DOHH2 (cell line): ENCODE results near the gene TMEM154.

Experiments
- H3F3A ChIP-seq: fragments of 200-600 bp; sonication (generic), shearing (Covaris generic); 2 replicates; pipeline ENCODE4 v1.6.0; 2016; ENCODE audit warnings: antibody characterized with exemption, mild to moderate bottlenecking; ENCODE audit not compliant: control insufficient read depth, insufficient read depth
- H3K27ac ChIP-seq: fragments of 200-600 bp; sonication (generic); 2 replicates; pipeline ENCODE4 v1.5.1; 2014; ENCODE audit warnings: low read depth, mild to moderate bottlenecking, low read length, moderate library complexity
- H3K27me3 ChIP-seq: fragments of 200-600 bp; sonication (generic); 2 replicates; pipeline ENCODE4 v1.6.1; 2014; ENCODE audit warnings: mild to moderate bottlenecking, low read length, mixed read lengths; ENCODE audit not compliant: control insufficient read depth
- H3K36me3 ChIP-seq: fragments of 200-600 bp; sonication (generic); 2 replicates; pipeline ENCODE4 v1.6.1; 2014; ENCODE audit warnings: mild to moderate bottlenecking, low read length, moderate library complexity, mixed read lengths; ENCODE audit not compliant: control insufficient read depth
- H3K4me1 ChIP-seq: fragments of 200-600 bp; sonication (generic); 2 replicates; pipeline ENCODE4 v1.6.1; 2014; ENCODE audit warnings: mild to moderate bottlenecking, low read length, mixed read lengths; ENCODE audit not compliant: control insufficient read depth
- H3K4me2 ChIP-seq: fragments of 200-600 bp; sonication (generic); 2 replicates; pipeline ENCODE4 v1.6.0; 2014; ENCODE audit warnings: mild to moderate bottlenecking, low read length, moderate library complexity
- H3K4me3 ChIP-seq: fragments of 200-600 bp; sonication (generic); 2 replicates; pipeline ENCODE4 v1.5.1; 2014; ENCODE audit warnings: mild to moderate bottlenecking, low read length, mixed read lengths
- H3K79me2 ChIP-seq: fragments of 200-600 bp; sonication (generic); 2 replicates; pipeline ENCODE4 v1.6.1; 2014; ENCODE audit warnings: mild to moderate bottlenecking, low read length, mixed read lengths; ENCODE audit not compliant: control insufficient read depth
- H3K9me2 ChIP-seq: fragments of 200-600 bp; sonication (generic); replicated peaks from 2 replicates; pipeline ENCODE4 v1.6.1; 2014; ENCODE audit warnings: mild to moderate bottlenecking, low read length, mixed read lengths; ENCODE audit not compliant: control insufficient read depth
- H3K9me3 ChIP-seq: fragments of 200-600 bp; sonication (generic); 2 replicates; pipeline ENCODE4 v1.6.1; 2014; ENCODE audit warnings: antibody characterized with exemption, low read length, mixed read lengths; ENCODE audit not compliant: control insufficient read depth, insufficient read depth
- H4K20me1 ChIP-seq: fragments of 200-600 bp; sonication (generic); 2 replicates; pipeline ENCODE4 v1.6.0; 2014; ENCODE audit warnings: low read depth, mild to moderate bottlenecking, antibody characterized with exemption, low read length, moderate library complexity; ENCODE audit not compliant: control insufficient read depth, insufficient read depth
- EZH2phosphoT487 ChIP-seq: fragments of 200-600 bp; sonication (generic); IDR thresholded peaks from 2 replicates; pipeline ENCODE4 v1.6.1; 2017; ENCODE audit warnings: borderline replicate concordance, mild to moderate bottlenecking, antibody characterized with exemption, low read length, moderate library complexity, mixed read lengths
- TF ChIP-seq, protein P1 (sequence below): fragments of 200-600 bp; sonication (generic); IDR thresholded peaks from one replicate; pipeline ENCODE4 v1.5.1; 2014; ENCODE audit warnings: antibody characterized with exemption, mild to moderate bottlenecking, low read depth, low read length; ENCODE audit not compliant: poor library complexity, severe bottlenecking

TMEM154 gene

DNA sequence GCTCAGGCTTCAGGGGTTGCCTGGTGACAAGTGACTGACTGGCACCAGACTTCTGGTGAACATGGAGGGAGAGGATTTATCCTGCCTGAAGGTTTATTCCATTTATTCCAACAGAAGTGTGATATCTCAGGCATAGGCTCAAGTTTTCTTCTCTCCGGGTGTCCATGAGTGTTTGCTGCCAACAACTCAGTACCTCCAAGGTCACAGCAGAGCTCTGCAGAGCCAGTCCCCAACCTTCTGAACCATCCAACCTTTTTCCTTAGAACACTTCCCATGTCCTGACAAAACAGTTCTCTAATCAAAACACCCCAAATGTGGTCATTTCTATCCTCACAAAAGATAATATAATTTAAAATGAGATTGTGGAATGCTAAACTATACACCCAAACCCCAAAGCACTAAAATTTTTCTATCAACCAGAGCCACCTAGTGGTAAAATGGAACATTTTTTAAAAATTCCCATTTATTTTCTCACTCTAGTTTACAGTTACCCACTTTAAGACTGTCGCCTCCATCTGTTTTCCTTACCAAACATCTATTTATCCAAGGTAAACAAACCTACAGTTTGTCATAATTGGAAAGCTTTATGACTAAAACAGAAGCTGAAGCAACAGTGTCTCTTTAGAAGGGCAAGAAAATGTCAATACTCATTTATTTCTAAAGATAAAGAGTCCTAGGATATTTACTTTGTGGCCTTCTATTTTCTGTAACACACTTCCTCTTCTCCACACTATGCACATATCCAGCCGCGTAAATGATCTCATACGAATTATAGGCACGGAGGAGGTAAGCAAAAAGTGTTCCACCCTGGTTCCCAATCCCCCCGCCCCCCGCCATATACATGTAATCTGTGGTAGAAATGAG is 39.5 kb downstream of the TMEM154 start:
- Histone ChIP-seq H3F3A (no peaks in the 10 kb centered on the region; the same call in 1 of the 2 replicates), H3K27me3 (no peaks in the 10 kb centered on the region), H3K9me2 (no peaks in the 10 kb centered on the region), H4K20me1 (no peaks in the 10 kb centered on the region), H3K79me2 (no peaks in the 10 kb centered on the region), H3K36me3 (no peaks in the 10 kb centered on the region), H3K4me1 (peaks cover 47% of the 10 kb centered on the region), H3K4me2 (no peak overlapping the region), H3K9me3 (no peaks in the 10 kb centered on the region), H3K27ac (no peak overlapping the region), H3K4me3 (no peak overlapping the region)
- no peak for TF ChIP-seq EZH2phosphoT487
- TF ChIP-seq, protein P1, sequence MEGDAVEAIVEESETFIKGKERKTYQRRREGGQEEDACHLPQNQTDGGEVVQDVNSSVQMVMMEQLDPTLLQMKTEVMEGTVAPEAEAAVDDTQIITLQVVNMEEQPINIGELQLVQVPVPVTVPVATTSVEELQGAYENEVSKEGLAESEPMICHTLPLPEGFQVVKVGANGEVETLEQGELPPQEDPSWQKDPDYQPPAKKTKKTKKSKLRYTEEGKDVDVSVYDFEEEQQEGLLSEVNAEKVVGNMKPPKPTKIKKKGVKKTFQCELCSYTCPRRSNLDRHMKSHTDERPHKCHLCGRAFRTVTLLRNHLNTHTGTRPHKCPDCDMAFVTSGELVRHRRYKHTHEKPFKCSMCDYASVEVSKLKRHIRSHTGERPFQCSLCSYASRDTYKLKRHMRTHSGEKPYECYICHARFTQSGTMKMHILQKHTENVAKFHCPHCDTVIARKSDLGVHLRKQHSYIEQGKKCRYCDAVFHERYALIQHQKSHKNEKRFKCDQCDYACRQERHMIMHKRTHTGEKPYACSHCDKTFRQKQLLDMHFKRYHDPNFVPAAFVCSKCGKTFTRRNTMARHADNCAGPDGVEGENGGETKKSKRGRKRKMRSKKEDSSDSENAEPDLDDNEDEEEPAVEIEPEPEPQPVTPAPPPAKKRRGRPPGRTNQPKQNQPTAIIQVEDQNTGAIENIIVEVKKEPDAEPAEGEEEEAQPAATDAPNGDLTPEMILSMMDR = peak; percentile 64

DNA sequence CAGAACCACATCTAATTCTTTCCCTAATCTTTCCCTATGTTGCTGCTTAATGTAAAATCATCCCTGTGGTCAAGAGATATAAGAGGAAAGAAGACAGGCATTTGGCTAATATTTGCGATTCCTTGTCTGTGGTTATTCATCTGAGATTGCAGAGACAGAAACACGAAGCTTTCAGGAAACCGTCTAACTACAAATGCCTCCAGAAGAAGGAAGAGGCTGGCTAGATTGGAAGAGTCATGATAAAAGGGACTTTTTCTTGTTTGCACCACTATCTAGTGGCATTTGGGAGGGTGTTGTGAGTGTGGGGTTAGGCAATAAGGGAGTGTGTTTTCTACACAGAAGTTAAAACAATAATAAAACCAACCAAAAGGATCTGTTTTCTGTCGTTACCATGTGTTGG is 43.9 kb downstream of the TMEM154 start:
- Histone ChIP-seq H3K4me1 (peaks cover 20% of the 10 kb centered on the region), H4K20me1 (no peaks in the 10 kb centered on the region), H3K27ac (no peak overlapping the region), H3F3A (no peaks in the 10 kb centered on the region), H3K27me3 (no peaks in the 10 kb centered on the region), H3K4me3 (no peak overlapping the region), H3K36me3 (no peaks in the 10 kb centered on the region), H3K9me2 (no peaks in the 10 kb centered on the region), H3K79me2 (no peaks in the 10 kb centered on the region), H3K4me2 (no peak overlapping the region), H3K9me3 (no peaks in the 10 kb centered on the region)
- TF ChIP-seq, protein P1 = no peak
- TF ChIP-seq EZH2phosphoT487 = no peak

DNA sequence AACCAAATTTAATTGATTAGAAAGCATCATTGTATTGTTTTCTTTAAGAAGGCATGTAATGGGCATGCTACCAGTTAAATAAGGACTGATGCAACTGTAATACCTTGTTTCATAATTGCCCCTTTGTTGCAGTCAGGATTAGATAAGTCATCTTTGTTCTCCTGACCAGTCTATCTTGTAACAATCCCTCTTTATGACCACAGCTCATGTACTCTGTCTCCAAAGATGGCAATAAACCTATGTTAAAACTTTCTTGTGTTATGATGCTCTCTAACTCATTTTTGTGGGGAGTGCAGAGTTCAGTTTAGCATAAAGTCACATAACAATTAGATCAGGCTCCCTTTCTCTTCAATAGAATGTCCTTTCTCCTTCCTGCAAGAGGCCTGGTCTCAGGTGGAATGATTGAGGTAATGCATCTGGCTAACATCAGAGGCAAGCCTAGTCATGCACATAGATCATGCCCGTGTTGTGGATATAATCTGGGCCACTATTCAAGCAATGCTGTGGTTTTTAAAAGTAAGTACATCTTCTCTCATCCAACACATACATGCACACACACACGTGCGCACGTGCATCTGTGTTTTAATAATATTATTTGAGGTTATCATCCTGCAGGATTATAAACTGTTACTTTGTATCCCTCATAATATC is 45.6 kb downstream of the TMEM154 start:
- Histone ChIP-seq H3K27me3 (no peaks in the 10 kb centered on the region), H3K4me1 (peaks cover 15% of the 10 kb centered on the region), H3K4me3 (no peak overlapping the region), H3K9me3 (no peaks in the 10 kb centered on the region), H3F3A (no peaks in the 10 kb centered on the region), H3K4me2 (no peak overlapping the region), H3K9me2 (no peaks in the 10 kb centered on the region), H4K20me1 (no peaks in the 10 kb centered on the region), H3K79me2 (no peaks in the 10 kb centered on the region), H3K27ac (no peak overlapping the region), H3K36me3 (no peaks in the 10 kb centered on the region)
- no peak for TF ChIP-seq EZH2phosphoT487
- TF ChIP-seq, protein P1 = no peak
